ENCODE data around the gene TRPV2.
A peak's percentile ranks its signal among the peaks of the same experiment; 100 is the strongest.

The TRPV2 gene

DNA sequence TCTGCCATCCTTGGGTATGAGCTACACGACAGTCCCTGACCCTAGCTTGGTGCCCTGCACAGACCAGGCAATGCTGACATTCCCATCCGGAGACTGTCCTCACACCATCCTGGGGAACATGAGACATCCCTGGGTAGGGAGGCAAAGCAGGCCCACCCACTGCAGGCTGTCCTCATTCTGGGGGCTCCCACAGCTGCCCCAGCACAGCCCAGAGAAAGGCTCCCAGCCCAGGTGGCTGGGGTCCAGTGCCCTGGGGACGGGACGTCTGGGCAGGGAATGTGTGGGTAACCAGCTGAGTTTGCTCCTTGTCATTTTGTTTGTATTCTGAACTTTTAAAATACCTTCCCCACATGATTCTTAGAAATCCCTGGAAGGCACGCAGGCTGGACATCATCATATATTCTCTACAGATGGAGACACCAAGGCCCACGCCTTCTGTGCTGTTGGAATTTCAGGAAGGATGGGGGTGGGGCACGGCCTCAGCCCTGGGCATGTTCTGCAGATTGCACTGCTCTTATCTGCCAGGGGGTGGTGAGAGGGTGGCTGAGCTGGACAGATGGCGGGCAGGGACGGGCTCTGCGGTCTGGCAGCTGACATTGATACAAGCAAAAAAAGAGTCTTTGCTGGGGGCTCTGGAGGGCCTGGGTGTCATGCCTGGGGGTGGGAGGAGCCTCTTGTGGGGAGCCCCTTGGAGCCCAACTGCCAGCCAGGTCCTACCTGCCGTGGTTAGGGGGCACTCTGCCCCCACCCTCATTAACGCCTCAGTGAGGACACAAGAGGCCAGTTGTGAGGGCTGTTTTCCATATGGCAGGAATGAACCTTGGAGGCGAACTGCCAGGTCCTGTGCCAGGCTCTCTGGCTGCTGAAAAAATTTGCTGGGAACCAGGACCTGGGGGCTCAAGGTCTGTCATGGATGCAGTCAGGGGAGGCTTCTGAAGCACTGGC is 48.3 kb downstream of the TRPV2 start:
- peak; percentile 35 for DNase-seq (ENCODE audit: extremely low read depth, low read depth)
- TF ChIP-seq CTCF (IDR thresholded peaks at IDR 0.05; ENCODE audit: low read depth, low read length) = peak; percentile 44

DNA sequence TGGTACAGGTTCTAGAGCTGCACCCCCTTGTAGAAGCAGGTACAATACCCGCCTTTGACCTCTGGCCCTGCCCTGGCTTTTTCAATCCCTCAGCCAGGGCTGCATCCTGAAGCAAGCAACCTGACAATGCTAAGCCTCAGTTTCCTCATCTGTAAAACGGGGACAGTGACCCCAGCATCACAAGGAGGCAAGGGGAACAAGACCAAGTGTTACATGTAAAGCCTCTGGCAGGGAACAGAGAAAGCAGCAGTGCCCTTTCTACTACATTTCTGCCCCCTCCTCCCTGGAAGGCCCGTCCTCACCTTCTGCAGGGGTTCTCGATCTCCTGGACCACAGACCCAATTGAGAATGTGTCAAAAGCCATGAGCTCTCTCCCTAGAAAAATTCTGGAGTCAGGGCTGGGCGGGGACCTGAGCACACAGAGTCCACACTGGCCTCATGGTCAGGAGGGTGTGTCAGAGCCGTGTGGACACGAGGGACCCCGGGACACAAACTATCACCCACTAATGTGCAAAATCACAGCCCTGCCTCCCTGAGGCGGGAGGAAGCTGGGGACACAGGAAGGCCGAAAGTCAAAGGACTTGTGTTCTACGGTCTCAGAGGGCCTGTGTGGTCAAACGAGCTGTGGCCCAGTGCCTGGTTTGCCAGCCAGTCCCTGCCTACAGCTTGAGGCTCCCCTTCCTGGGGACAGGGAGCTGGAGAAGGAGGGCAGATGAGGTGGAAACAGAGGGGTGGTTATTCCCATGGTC is 49.1 kb downstream of the TRPV2 start:
- no peak for TF ChIP-seq CTCF (IDR thresholded peaks at IDR 0.05; ENCODE audit: low read depth, low read length)
- no peak for DNase-seq (ENCODE audit: extremely low read depth, low read depth)

DNA sequence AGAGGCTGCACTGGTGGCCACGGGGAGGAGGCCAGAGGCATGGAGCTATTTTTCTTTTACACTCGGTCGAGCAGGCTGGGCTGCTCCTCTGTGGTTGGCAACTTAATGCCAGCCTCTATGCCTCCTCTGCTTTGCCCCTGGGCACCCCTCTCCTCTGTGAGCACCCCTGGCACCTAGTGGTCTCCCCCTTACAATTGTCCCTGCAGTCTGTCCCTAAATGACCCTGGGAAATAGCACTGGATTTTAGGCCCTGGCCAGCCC is 49.6 kb downstream of the TRPV2 start:
- no peak for TF ChIP-seq CTCF (IDR thresholded peaks at IDR 0.05; ENCODE audit: low read depth, low read length)
- no peak for DNase-seq (ENCODE audit: extremely low read depth, low read depth)

DNA sequence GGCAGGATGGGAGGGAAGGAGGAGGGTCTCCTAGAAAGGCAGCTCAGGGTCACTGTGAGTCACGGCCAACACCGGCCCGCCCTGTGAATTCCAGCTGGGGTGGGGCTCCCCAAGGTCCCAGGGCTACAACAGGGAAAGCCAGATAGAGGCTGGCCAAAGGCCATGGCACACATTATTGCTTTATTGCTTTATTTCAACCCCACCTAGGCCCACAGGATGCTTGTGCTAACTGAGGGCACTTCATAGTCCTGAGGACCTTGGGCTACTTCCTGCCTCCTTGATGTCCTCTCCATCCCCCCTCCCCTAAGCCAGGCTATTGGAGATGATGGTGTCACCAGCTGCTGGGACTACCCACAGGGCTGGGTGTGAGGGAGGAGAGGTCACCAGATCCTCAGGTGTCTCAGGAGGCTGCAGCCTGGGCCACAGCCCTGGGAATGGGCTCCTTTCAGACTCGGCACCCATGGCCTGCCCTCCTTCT is 50.5 kb downstream of the TRPV2 start:
- no peak for TF ChIP-seq CTCF (IDR thresholded peaks at IDR 0.05; ENCODE audit: low read depth, low read length)
- DNase-seq (ENCODE audit: extremely low read depth, low read depth) = no peak

DNA sequence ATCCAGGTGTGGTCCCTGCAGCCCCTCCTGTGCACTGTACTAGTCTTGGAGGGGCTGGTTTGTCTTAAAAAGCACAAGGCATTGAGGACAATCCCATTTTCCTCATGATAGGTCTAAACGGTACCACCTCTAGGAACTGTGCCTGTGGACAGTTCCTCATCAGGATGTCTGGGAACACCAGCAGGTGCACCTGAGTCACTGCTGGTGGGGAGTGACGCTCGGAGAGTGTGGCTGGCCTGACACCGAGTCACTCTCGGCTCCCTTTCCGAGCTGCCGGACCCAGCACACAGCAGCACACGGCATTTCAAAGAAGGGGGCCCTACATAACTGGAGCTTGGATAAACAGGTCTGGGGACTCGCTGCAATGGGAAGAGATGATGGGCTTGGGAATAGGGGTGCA is 51.0 kb downstream of the TRPV2 start:
- no peak for TF ChIP-seq CTCF (IDR thresholded peaks at IDR 0.05; ENCODE audit: low read depth, low read length)
- no peak for DNase-seq (ENCODE audit: extremely low read depth, low read depth)

- no peak for DNase-seq (ENCODE audit: extremely low read depth, low read depth)
- TF ChIP-seq CTCF (IDR thresholded peaks at IDR 0.05; ENCODE audit: low read depth, low read length) = no peak
Measured at GRCh38 chr17:16467044-16467443, 51.7 kb downstream of the TRPV2 start.

DNA sequence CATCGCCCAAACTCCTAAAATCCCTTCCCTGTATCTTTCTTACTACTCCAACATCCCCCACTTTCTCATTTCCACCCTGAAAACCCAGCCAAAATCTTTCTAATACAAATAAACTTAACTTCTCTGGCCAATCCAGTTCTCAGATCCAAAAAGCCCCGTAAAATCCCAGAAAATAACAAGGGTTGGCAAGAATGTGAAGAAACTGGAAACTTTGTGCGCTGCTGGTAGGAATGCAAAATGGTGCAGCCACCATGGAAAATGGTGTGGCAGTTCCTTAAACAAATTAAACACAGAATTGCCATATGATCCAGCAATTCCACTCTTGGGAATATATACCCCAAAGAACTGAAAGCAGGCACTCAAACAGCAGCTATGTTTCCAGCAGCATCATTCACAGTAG is 52.5 kb downstream of the TRPV2 start:
- TF ChIP-seq CTCF (IDR thresholded peaks at IDR 0.05; ENCODE audit: low read depth, low read length) = peak; percentile 17
- no peak for DNase-seq (ENCODE audit: extremely low read depth, low read depth)
